ENCODE results near the gene UBE2A. TPM values are rescaled to one million over a fixed set of nuclear protein-coding genes. Genes with fewer than 3 reads are reported as not detected.

Gene UBE2A
- total and polyA plus RNA-seq, 3 donors from 2014 or later, result 29.4 to 44.7 (median 30.0) TPM

GRCh38 chrX:119617517-119618164 is 43.3 kb downstream of the UBE2A start:
- Histone ChIP-seq H3K9me3 (no peaks in the 10 kb centered on the region), H3K27me3 (no peaks in the 10 kb centered on the region), H3K27ac (no peak overlapping the region), H3K36me3 (ENCODE audit: low read depth, missing control alignments) (no peaks in the 10 kb centered on the region), H3K4me1 (no peaks in the 10 kb centered on the region), H3K4me3 (no peak overlapping the region)
- no peak for DNase-seq
- WGBS, 2 donors, result 73 to 77% methylated on average over 15 of the region's 15 CpGs
- TF ChIP-seq CTCF (IDR thresholded peaks at IDR 0.05) (no peak), POLR2A (IDR thresholded peaks at IDR 0.05) (no peak)
- intact Hi-C loops (cut with DNase I; ENCODE audit: low total_unique reads), result no loop called here

- Histone ChIP-seq H3K36me3 (ENCODE audit: low read depth, missing control alignments) (no peaks in the 10 kb centered on the region), H3K4me1 (no peaks in the 10 kb centered on the region), H3K9me3 (no peaks in the 10 kb centered on the region), H3K4me3 (no peak overlapping the region), H3K27ac (no peak overlapping the region), H3K27me3 (no peaks in the 10 kb centered on the region)
- no peak for DNase-seq
- WGBS, 2 donors, result 87 to 88% methylated on average over 3 to 5 of the region's 5 CpGs
- TF ChIP-seq POLR2A (IDR thresholded peaks at IDR 0.05) (no peak), CTCF (IDR thresholded peaks at IDR 0.05) (no peak)
- intact Hi-C loops (cut with DNase I; ENCODE audit: low total_unique reads), result no loop called here
These were observed 44.1 kb downstream of the UBE2A start for GRCh38 chrX:119618439-119618838.

- TF ChIP-seq POLR2A (IDR thresholded peaks at IDR 0.05) (no peak), CTCF (IDR thresholded peaks at IDR 0.05) (no peak)
- intact Hi-C loops (cut with DNase I; ENCODE audit: low total_unique reads), result no loop called here
- Histone ChIP-seq H3K9me3 (no peaks in the 10 kb centered on the region), H3K27ac (no peak overlapping the region), H3K4me3 (no peak overlapping the region), H3K4me1 (no peaks in the 10 kb centered on the region), H3K27me3 (no peaks in the 10 kb centered on the region), H3K36me3 (ENCODE audit: low read depth, missing control alignments) (no peaks in the 10 kb centered on the region)
- peak; percentile 15 for DNase-seq
- WGBS, 2 donors, result 62 to 64% methylated on average over 6 to 7 of the region's 9 CpGs
These were observed 48.2 kb downstream of the UBE2A start for GRCh38 chrX:119622356-119623232.

GRCh38 chrX:119624417-119624816 is 50.1 kb downstream of the UBE2A start:
- 96 to 100% methylated on average over 6 to 11 of the region's 11 CpGs for WGBS, 2 donors
- intact Hi-C loops (cut with DNase I; ENCODE audit: low total_unique reads), result no loop called here
- H3K4me1 ChIP-seq, result no peaks in the 10 kb centered on the region
- no peaks in the 10 kb centered on the region for H3K36me3 ChIP-seq (ENCODE audit: low read depth, missing control alignments)
- no peak for TF ChIP-seq POLR2A (IDR thresholded peaks at IDR 0.05)
- TF ChIP-seq CTCF (IDR thresholded peaks at IDR 0.05), result no peak
- H3K4me3 ChIP-seq, result no peak overlapping the region
- no peak for DNase-seq
- no peak overlapping the region for H3K27ac ChIP-seq
- no peaks in the 10 kb centered on the region for H3K9me3 ChIP-seq
- H3K27me3 ChIP-seq, result no peaks in the 10 kb centered on the region
